ENCODE measurements around the gene MAGI2.

MAGI2 gene

DNA sequence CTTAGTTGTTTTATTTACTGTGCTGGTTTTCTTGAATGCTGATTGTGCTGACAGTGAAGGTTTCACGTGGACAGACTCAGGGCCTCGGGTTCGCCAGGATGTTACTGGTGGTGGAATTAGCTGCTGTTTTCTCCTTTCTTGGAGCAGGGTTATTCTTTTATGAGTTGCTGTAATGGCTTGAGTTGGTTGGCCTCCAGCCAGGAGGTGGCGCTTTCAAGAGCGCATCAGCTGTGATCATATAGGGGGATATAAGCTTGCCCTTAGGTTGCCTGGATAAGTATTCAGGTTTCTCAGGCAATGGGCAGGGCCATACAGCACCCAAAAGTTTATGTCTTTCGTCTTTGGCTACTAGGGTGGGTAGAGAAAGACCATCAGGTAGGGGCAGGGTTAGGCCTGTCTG, 913.6 kb downstream of the MAGI2 start:
- Histone ChIP-seq H3F3A (ENCODE audit: control insufficient read depth, insufficient read depth) (no peaks in the 10 kb centered on the region), H3K9me3 (ENCODE audit: control insufficient read depth, insufficient read depth, low read length) (no peaks in the 10 kb centered on the region), H3K27me3 (ENCODE audit: control insufficient read depth, low read length) (no peaks in the 10 kb centered on the region), H3K9me2 (replicated peaks; ENCODE audit: control insufficient read depth, low read length) (no peaks in the 10 kb centered on the region), H3K27ac (ENCODE audit: low read depth, low read length) (no peak overlapping the region), H3K36me3 (ENCODE audit: control insufficient read depth, low read length) (no peaks in the 10 kb centered on the region), H3K4me1 (ENCODE audit: control insufficient read depth, low read length) (no peaks in the 10 kb centered on the region), H4K20me1 (ENCODE audit: control insufficient read depth, insufficient read depth, low read depth, low read length) (no peaks in the 10 kb centered on the region), H3K4me3 (ENCODE audit: low read length) (no peak overlapping the region), H3K79me2 (ENCODE audit: control insufficient read depth, low read length) (no peaks in the 10 kb centered on the region), H3K4me2 (ENCODE audit: low read length) (no peak overlapping the region)
- no peak for TF ChIP-seq EZH2phosphoT487 (IDR thresholded peaks at IDR 0.05; ENCODE audit: borderline replicate concordance, low read length)
- TF ChIP-seq, protein P1, sequence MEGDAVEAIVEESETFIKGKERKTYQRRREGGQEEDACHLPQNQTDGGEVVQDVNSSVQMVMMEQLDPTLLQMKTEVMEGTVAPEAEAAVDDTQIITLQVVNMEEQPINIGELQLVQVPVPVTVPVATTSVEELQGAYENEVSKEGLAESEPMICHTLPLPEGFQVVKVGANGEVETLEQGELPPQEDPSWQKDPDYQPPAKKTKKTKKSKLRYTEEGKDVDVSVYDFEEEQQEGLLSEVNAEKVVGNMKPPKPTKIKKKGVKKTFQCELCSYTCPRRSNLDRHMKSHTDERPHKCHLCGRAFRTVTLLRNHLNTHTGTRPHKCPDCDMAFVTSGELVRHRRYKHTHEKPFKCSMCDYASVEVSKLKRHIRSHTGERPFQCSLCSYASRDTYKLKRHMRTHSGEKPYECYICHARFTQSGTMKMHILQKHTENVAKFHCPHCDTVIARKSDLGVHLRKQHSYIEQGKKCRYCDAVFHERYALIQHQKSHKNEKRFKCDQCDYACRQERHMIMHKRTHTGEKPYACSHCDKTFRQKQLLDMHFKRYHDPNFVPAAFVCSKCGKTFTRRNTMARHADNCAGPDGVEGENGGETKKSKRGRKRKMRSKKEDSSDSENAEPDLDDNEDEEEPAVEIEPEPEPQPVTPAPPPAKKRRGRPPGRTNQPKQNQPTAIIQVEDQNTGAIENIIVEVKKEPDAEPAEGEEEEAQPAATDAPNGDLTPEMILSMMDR (IDR thresholded peaks at IDR 0.05; ENCODE audit: low read depth, low read length, poor library complexity, severe bottlenecking), result no peak

DNA sequence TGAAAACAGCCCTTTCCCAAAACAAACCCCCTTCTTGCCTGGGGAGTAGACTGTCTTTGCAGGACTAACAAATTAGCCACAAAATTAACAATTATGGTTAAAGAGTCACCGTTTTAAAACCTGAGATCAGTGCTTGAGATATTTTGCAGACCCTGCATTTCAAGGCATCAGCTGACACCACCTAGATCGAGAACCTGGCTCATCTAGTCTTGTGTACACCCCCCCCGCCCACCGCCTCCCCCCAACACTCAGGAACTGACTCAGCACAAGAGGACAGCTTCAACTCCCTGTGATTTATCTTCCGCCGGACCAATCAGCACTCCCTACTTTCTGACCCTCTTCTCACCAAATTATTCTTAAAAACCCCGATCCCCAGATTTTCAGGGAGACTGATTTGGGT, 917.8 kb downstream of the MAGI2 start:
- TF ChIP-seq, protein P1 (IDR thresholded peaks at IDR 0.05; ENCODE audit: low read depth, low read length, poor library complexity, severe bottlenecking), result no peak
- no peak for TF ChIP-seq EZH2phosphoT487 (IDR thresholded peaks at IDR 0.05; ENCODE audit: borderline replicate concordance, low read length)

DNA sequence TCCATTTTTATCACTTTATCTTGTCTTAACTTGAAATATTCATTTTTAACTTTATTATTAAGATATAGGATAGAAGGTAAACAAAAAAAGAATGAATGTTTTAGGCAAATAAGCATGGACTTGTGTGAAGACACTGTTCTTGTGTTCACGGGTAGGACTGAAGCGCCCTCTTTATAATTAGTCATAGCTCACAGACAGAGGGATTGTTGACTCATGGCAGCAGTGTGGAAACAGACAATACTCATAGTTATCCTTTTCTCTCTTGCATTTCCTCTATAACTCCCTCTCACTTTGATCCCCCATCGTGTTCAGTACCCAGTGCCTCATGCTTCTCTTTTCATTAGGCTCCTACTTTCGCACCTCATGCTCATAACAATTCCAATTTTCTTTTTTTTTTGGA, 923.1 kb downstream of the MAGI2 start:
- H3K4me3 ChIP-seq (ENCODE audit: low read length), result no peak overlapping the region
- H3F3A ChIP-seq (ENCODE audit: control insufficient read depth, insufficient read depth), result no peaks in the 10 kb centered on the region
- no peak for TF ChIP-seq EZH2phosphoT487 (IDR thresholded peaks at IDR 0.05; ENCODE audit: borderline replicate concordance, low read length)
- TF ChIP-seq, protein P1 (IDR thresholded peaks at IDR 0.05; ENCODE audit: low read depth, low read length, poor library complexity, severe bottlenecking), result no peak
- no peaks in the 10 kb centered on the region for H3K27me3 ChIP-seq (ENCODE audit: control insufficient read depth, low read length)
- H3K36me3 ChIP-seq (ENCODE audit: control insufficient read depth, low read length), result no peaks in the 10 kb centered on the region
- H3K9me2 ChIP-seq (replicated peaks; ENCODE audit: control insufficient read depth, low read length), result no peaks in the 10 kb centered on the region; the same call in 1 of the 2 replicates
- H3K27ac ChIP-seq (ENCODE audit: low read depth, low read length), result no peak overlapping the region
- H3K4me2 ChIP-seq (ENCODE audit: low read length), result no peak overlapping the region
- no peaks in the 10 kb centered on the region for H3K4me1 ChIP-seq (ENCODE audit: control insufficient read depth, low read length)
- no peaks in the 10 kb centered on the region for H3K79me2 ChIP-seq (ENCODE audit: control insufficient read depth, low read length)
- H3K9me3 ChIP-seq (ENCODE audit: control insufficient read depth, insufficient read depth, low read length), result no peaks in the 10 kb centered on the region
- H4K20me1 ChIP-seq (ENCODE audit: control insufficient read depth, insufficient read depth, low read depth, low read length), result no peaks in the 10 kb centered on the region

More for the DNA sequence above, 917.8 kb downstream of the MAGI2 start:
- Histone ChIP-seq H3K27ac (ENCODE audit: low read depth, low read length) (no peak overlapping the region), H3K4me3 (ENCODE audit: low read length) (no peak overlapping the region), H3K9me2 (replicated peaks; ENCODE audit: control insufficient read depth, low read length) (no peaks in the 10 kb centered on the region; the same call in 1 of the 2 replicates), H3K36me3 (ENCODE audit: control insufficient read depth, low read length) (no peaks in the 10 kb centered on the region), H3K79me2 (ENCODE audit: control insufficient read depth, low read length) (no peaks in the 10 kb centered on the region), H3K27me3 (ENCODE audit: control insufficient read depth, low read length) (no peaks in the 10 kb centered on the region), H3F3A (ENCODE audit: control insufficient read depth, insufficient read depth) (no peaks in the 10 kb centered on the region), H3K4me1 (ENCODE audit: control insufficient read depth, low read length) (no peaks in the 10 kb centered on the region), H3K4me2 (ENCODE audit: low read length) (no peak overlapping the region), H3K9me3 (ENCODE audit: control insufficient read depth, insufficient read depth, low read length) (no peaks in the 10 kb centered on the region), H4K20me1 (ENCODE audit: control insufficient read depth, insufficient read depth, low read depth, low read length) (no peaks in the 10 kb centered on the region)
